IMR-90 (cell line): ENCODE results near the gene FANCF. TPM values are rescaled to one million over a fixed set of nuclear protein-coding genes. Genes with fewer than 3 reads are reported as not detected.
A peak's percentile ranks its signal among the peaks of the same experiment; 100 is the strongest.

Experiments
- ATAC-seq: fragments of 200-7000 bp; cut with Tn5 transposase; 2 replicates; pipeline ENCODE4 v1.9.1; 2020; ENCODE audit warnings: low read depth, mild to moderate bottlenecking, moderate library complexity
- BruUV-seq: library from RNA; stranded (reverse); fragments of 400-500 nt; replicated peaks from 2 replicates; lab custom pipeline; 2021; lab: Mats Ljungman, UMichigan
- CTCF ChIA-PET: fragments of 300-600 bp; formaldehyde crosslinking; extraction: SDS; loops from one replicate; lab custom pipeline; 2021; ENCODE audit warnings: antibody characterized with exemption; lab: Yijun Ruan, JAX
- POLR2A ChIA-PET: fragments of 300-600 bp; sonication (Branson Sonifier 250); formaldehyde crosslinking; loops from one replicate; lab custom pipeline; 2022; ENCODE audit warnings: antibody characterized with exemption; ENCODE audit not compliant: unreplicated experiment; lab: Charles Lee
- DNase-seq: peaks from one replicate; pipeline ENCODE4 v3.0.0; 2013
- H2AFZ ChIP-seq: replicated peaks from 2 replicates; pipeline ENCODE3; 2013; ENCODE audit warnings: low read length, mild to moderate bottlenecking; ENCODE audit not compliant: poor library complexity
- H2AK5ac ChIP-seq: 2 replicates; pipeline ENCODE4 v1.6.1; 2013; ENCODE audit warnings: low read depth, low read length, inconsistent platforms
- H2AK9ac ChIP-seq: replicated peaks from 2 replicates; pipeline ENCODE3; 2013; ENCODE audit warnings: mild to moderate bottlenecking, low read depth, low read length, moderate library complexity; ENCODE audit not compliant: poor library complexity
- H2BK120ac ChIP-seq: 2 replicates; pipeline ENCODE4 v1.6.1; 2013; ENCODE audit warnings: low read depth, low read length, inconsistent platforms
- H2BK15ac ChIP-seq: 3 replicates; pipeline ENCODE4 v1.6.1; 2013; ENCODE audit warnings: low read depth, low read length, inconsistent platforms
- H2BK20ac ChIP-seq: 2 replicates; pipeline ENCODE4 v1.6.1; 2013; ENCODE audit warnings: low read depth, mild to moderate bottlenecking, inconsistent platforms, low read length, moderate library complexity
- H2BK5ac ChIP-seq: 2 replicates; pipeline ENCODE4 v1.6.1; 2013; ENCODE audit warnings: mild to moderate bottlenecking, low read depth, low read length, inconsistent platforms; ENCODE audit not compliant: poor library complexity, severe bottlenecking
- H3K14ac ChIP-seq: replicated peaks from 2 replicates; pipeline ENCODE4 v1.6.1; 2013; ENCODE audit warnings: low read depth, low read length, inconsistent platforms
- H3K18ac ChIP-seq: 2 replicates; pipeline ENCODE4 v1.6.1; 2013; ENCODE audit warnings: low read depth, low read length, control low read depth
- H3K23ac ChIP-seq: 2 replicates; pipeline ENCODE4 v1.6.1; 2013; ENCODE audit warnings: low read depth, low read length, inconsistent platforms
- H3K27ac ChIP-seq: 2 replicates; pipeline ENCODE4 v1.5.1; 2013; ENCODE audit warnings: mild to moderate bottlenecking, control low read depth, low read length; ENCODE audit not compliant: insufficient read depth
- H3K27me3 ChIP-seq: 2 replicates; pipeline ENCODE4 v1.6.1; 2013; ENCODE audit warnings: low read length; ENCODE audit not compliant: control insufficient read depth, insufficient read depth
- H3K36me3 ChIP-seq: 2 replicates; pipeline ENCODE4 v1.6.1; 2013; ENCODE audit warnings: low read length, mixed read lengths; ENCODE audit not compliant: control insufficient read depth, insufficient read depth
- H3K4ac ChIP-seq: 2 replicates; pipeline ENCODE4 v1.6.1; 2013; ENCODE audit warnings: low read depth, low read length, inconsistent platforms
- H3K4me1 ChIP-seq: 2 replicates; pipeline ENCODE4 v1.6.1; 2013; ENCODE audit warnings: low read length, mixed read lengths; ENCODE audit not compliant: control insufficient read depth, insufficient read depth
- H3K4me2 ChIP-seq: 2 replicates; pipeline ENCODE4 v1.6.1; 2013; ENCODE audit warnings: low read depth, mild to moderate bottlenecking, control low read depth, low read length, moderate library complexity
- H3K4me3 ChIP-seq: 2 replicates; pipeline ENCODE4 v1.5.1; 2013; ENCODE audit warnings: low read depth, mild to moderate bottlenecking, control low read depth, low read length, moderate library complexity; ENCODE audit not compliant: insufficient read depth
- H3K56ac ChIP-seq: 2 replicates; pipeline ENCODE4 v1.6.1; 2013; ENCODE audit warnings: low read length, inconsistent platforms; ENCODE audit not compliant: insufficient read depth; ENCODE audit errors: extremely low read depth
- H3K79me1 ChIP-seq, 2 experiments: 2 replicates each; pipeline ENCODE4 v1.6.1; 2013; ENCODE audit warnings: low read length in 2 of 2, inconsistent platforms in 1 of 2, low read depth in 1 of 2
- H3K9ac ChIP-seq: 2 replicates; pipeline ENCODE4 v1.6.1; 2013; ENCODE audit warnings: low read depth, low read length, control low read depth
- H3K9me1 ChIP-seq: 2 replicates; pipeline ENCODE4 v1.6.1; 2013; ENCODE audit warnings: low read length, inconsistent platforms; ENCODE audit not compliant: insufficient read depth
- H3K9me3 ChIP-seq: 2 replicates; pipeline ENCODE4 v1.6.1; 2013; ENCODE audit warnings: low read length; ENCODE audit not compliant: control insufficient read depth, insufficient read depth
- H4K20me1 ChIP-seq: 2 replicates; pipeline ENCODE4 v1.6.1; 2013; ENCODE audit warnings: low read length, inconsistent platforms; ENCODE audit not compliant: insufficient read depth
- H4K5ac ChIP-seq: 2 replicates; pipeline ENCODE4 v1.6.1; 2013; ENCODE audit warnings: mild to moderate bottlenecking, low read depth, low read length, control low read depth
- H4K8ac ChIP-seq, 2 experiments: 2 replicates each; pipeline ENCODE4 v1.6.1; 2013; ENCODE audit warnings: low read depth in 2 of 2, low read length in 2 of 2, control low read depth in 1 of 2, inconsistent platforms in 1 of 2
- H4K91ac ChIP-seq: 2 replicates; pipeline ENCODE4 v1.6.1; 2013; ENCODE audit warnings: low read depth, low read length, inconsistent platforms; ENCODE audit not compliant: insufficient read depth
- CEBPB ChIP-seq: IDR thresholded peaks from 2 replicates; pipeline ENCODE4 v1.6.1; 2012; ENCODE audit warnings: low read depth, low read length, improper control_type of control experiment
- CHD1 ChIP-seq: IDR thresholded peaks from 2 replicates; pipeline ENCODE4 v1.6.1; 2012; ENCODE audit warnings: low read depth, low read length, improper control_type of control experiment
- FOS ChIP-seq: fragments of 150-350 bp; IDR thresholded peaks from 2 replicates; pipeline ENCODE4 v1.6.1; 2016; ENCODE audit warnings: low read depth, low read length
- MAFK ChIP-seq: IDR thresholded peaks from 2 replicates; pipeline ENCODE4 v1.6.1; 2012; ENCODE audit warnings: low read depth, low read length, improper control_type of control experiment
- NFE2L2 ChIP-seq: fragments of 150-350 bp; IDR thresholded peaks from 2 replicates; pipeline ENCODE4 v1.6.1; 2016; ENCODE audit warnings: low read depth, mild to moderate bottlenecking, low read length
- POLR2A ChIP-seq: IDR thresholded peaks from 2 replicates; pipeline ENCODE4 v1.6.1; 2012; ENCODE audit warnings: mild to moderate bottlenecking, low read depth, low read length
- RAD21 ChIP-seq: IDR thresholded peaks from 2 replicates; pipeline ENCODE4 v1.6.1; 2012; ENCODE audit warnings: low read length, improper control_type of control experiment
- RCOR1 ChIP-seq: IDR thresholded peaks from 2 replicates; pipeline ENCODE4 v1.6.1; 2012; ENCODE audit warnings: mild to moderate bottlenecking, low read length, improper control_type of control experiment; ENCODE audit not compliant: insufficient replicate concordance
- RFX5 ChIP-seq: IDR thresholded peaks from 2 replicates; pipeline ENCODE4 v1.8.0; 2012; ENCODE audit warnings: low read depth, mild to moderate bottlenecking, low read length, moderate library complexity
- WGBS, 2 experiments: methylation state at CpG; one replicate each; pipeline versions ENCODE4 v1.1.5 to v1.1.7; 2013; ENCODE audit warnings: missing lambda C conversion rate in 2 of 2; ENCODE audit not compliant: insufficient read length in 1 of 2; ENCODE audit errors: extremely low coverage in 2 of 2; 5-methylcytosine and 5-hydroxymethylcytosine counted together
- dilution Hi-C: fragments of 300-500 bp; cut with HindIII; formaldehyde crosslinking; loops from one replicate; pipeline ENCODE4 v1.14.3; 2018; ENCODE audit warnings: low sequenced_read_pairs; ENCODE audit not compliant: unreplicated experiment
- in situ Hi-C: fragments of 300-500 bp; cut with MboI; formaldehyde crosslinking; loops from 3 replicates; pipeline ENCODE4 v1.14.3; 2019; ENCODE audit warnings: low sequenced_read_pairs, inconsistent platforms, mixed read lengths
- intact Hi-C: fragments of 100-400 bp; cut with micrococcal nuclease; formaldehyde crosslinking; loops from 2 replicates; pipeline ENCODE4 v1.10.0; 2022
- polyA plus RNA-seq, 3 experiments: library from polyadenylated mRNA; depleted of rRNA; stranded (reverse); fragments of >200 nt; gene quantifications; 2 replicates each; pipeline ENCODE4 v1.2.3, GENCODE V29; 2012; ENCODE audit warnings: low replicate concordance in 1 of 3
- total RNA-seq: library from RNA; depleted of rRNA; stranded (reverse); fragments of >200 nt; gene quantifications from 2 replicates; pipeline ENCODE4 v1.2.3, GENCODE V29; 2012
- TF ChIP-seq, protein P1 (sequence below): fragments of 150-350 bp; IDR thresholded peaks from 2 replicates; pipeline ENCODE4 v1.6.1; 2016; ENCODE audit warnings: low read depth, mild to moderate bottlenecking, low read length, moderate library complexity, borderline replicate concordance
- TF ChIP-seq, protein P2 (sequence below): fragments of 150-350 bp; IDR thresholded peaks from 2 replicates; pipeline ENCODE4 v1.6.1; 2017; ENCODE audit warnings: mild to moderate bottlenecking, antibody characterized with exemption, low read length, low read depth

The FANCF gene
- total and polyA plus RNA-seq, 2 of the 4 experiments (the other 2 are of a cell fraction): 3.3 to 5.6 TPM

DNA sequence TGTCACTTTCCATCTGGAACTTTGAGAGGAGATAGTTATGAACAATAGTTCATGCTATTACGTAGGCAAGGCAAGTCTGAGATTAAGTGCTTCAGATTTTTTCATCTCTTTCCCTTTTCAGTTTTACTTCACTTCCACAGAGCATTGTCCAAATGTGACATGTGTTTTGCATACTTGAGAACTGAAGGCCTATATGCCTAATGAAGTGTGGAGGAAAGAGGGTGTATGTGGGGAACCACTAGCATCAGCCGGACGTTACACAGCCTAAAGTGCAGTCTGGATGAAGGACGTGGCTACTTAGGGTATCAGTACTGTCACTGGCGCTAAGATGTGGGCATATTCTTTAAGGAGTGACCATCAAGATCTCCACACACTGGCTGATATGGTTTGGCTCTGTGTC is 26.2 kb downstream of the FANCF start:
- Histone ChIP-seq H3K14ac (no peak overlapping the region), H2AFZ (peak overlapping the region; percentile 32)
- dilution Hi-C loops: no loop called here

More for the DNA sequence above, 26.2 kb downstream of the FANCF start:
- H3K79me1 ChIP-seq: no peaks in the 10 kb centered on the region
- no peaks in the 10 kb centered on the region for H3K4me1 ChIP-seq
- H3K9ac ChIP-seq: no peak overlapping the region
- H3K4me3 ChIP-seq: no peak overlapping the region
- no TSS peak for BruUV-seq
- no peak overlapping the region for H2BK5ac ChIP-seq
- H3K23ac ChIP-seq: no peak overlapping the region
- no peaks in the 10 kb centered on the region for H3K36me3 ChIP-seq
- H2AK5ac ChIP-seq: no peak overlapping the region
- intact Hi-C loops: no loop called here
- no peak overlapping the region for H2BK120ac ChIP-seq
- WGBS, 2 experiments: no CpG with 5 or more reads among the region's 5 CpGs
- no peaks in the 10 kb centered on the region for H3K9me1 ChIP-seq
- no peak overlapping the region for H2BK20ac ChIP-seq
- no peak overlapping the region for H4K5ac ChIP-seq
- H4K8ac ChIP-seq: no peak overlapping the region
- H3K27me3 ChIP-seq: no peaks in the 10 kb centered on the region
- no peak overlapping the region for H3K4ac ChIP-seq
- H3K56ac ChIP-seq: no peak overlapping the region
- H3K9me3 ChIP-seq: no peaks in the 10 kb centered on the region
- no peak overlapping the region for H3K4me2 ChIP-seq
- TF ChIP-seq CHD1 (no peak), RFX5 (no peak), RCOR1 (no peak), CEBPB (no peak), FOS (no peak), RAD21 (no peak), MAFK (no peak), NFE2L2 (no peak), POLR2A (no peak)
- TF ChIP-seq, protein P1, sequence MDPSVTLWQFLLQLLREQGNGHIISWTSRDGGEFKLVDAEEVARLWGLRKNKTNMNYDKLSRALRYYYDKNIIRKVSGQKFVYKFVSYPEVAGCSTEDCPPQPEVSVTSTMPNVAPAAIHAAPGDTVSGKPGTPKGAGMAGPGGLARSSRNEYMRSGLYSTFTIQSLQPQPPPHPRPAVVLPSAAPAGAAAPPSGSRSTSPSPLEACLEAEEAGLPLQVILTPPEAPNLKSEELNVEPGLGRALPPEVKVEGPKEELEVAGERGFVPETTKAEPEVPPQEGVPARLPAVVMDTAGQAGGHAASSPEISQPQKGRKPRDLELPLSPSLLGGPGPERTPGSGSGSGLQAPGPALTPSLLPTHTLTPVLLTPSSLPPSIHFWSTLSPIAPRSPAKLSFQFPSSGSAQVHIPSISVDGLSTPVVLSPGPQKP: no peak
- TF ChIP-seq, protein P2, sequence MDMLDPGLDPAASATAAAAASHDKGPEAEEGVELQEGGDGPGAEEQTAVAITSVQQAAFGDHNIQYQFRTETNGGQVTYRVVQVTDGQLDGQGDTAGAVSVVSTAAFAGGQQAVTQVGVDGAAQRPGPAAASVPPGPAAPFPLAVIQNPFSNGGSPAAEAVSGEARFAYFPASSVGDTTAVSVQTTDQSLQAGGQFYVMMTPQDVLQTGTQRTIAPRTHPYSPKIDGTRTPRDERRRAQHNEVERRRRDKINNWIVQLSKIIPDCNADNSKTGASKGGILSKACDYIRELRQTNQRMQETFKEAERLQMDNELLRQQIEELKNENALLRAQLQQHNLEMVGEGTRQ: no peak
- no peaks in the 10 kb centered on the region for H4K20me1 ChIP-seq
- POLR2A ChIA-PET: no interaction called here
- in situ Hi-C loops: no loop called here
- H2AK9ac ChIP-seq: no peak overlapping the region
- no peak overlapping the region for H3K27ac ChIP-seq
- no peak overlapping the region for H2BK15ac ChIP-seq
- CTCF ChIA-PET: no interaction called here
- no peak overlapping the region for H3K18ac ChIP-seq
- no peak overlapping the region for H4K91ac ChIP-seq
- no peak for ATAC-seq
- no peak for DNase-seq
